Midbrain (tissue), 1 donor: ENCODE results near the gene KIF21A.
"Not testable (repeated sequence)": the region's sequence is repeated elsewhere in the genome, so short reads cannot be mapped to it uniquely, and the experiment has no call there.

Experiments used
- DNase-seq: peaks from one replicate; lab custom pipeline; 2025; lab: John Stamatoyannopoulos, UW

Gene KIF21A

DNA sequence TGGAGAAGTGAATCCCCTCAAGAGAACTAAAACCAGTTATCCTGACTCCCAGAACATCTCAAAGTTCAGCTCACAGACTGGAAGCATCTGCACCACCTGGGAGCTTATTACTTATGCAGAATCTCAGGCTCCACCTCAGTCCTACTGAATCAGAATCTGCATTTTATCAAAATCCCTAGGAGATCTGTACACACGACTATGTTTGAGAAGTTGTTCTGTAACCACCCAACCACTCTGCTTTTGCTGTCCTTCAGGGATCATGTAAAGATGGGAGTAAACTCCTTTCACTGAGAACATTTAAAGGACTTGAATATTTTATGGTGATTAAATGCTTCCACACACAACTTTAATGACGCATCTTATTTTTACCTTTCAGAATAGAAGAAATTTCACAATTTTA is 98.0 kb downstream of the KIF21A start:
- DNase-seq, result no peak

DNA sequence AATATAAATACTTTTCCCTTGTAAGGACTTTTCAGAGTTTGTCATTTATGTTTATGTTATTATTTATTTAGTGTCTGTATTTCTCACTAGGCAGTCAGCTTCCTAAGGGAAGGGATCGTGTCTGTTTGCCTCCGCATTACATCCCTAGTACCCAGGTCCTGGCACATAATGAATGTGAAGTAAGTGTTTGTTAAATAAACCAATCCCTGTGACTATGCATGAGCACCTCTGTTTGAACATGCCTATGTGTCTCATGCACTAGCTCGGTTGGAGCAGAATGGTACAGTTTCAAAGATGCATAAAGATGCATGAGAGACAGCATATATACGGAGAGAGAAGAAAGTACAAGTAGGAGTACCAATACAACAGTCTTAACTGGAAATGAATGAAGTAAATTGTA is 99.3 kb downstream of the KIF21A start:
- DNase-seq, result no peak

DNA sequence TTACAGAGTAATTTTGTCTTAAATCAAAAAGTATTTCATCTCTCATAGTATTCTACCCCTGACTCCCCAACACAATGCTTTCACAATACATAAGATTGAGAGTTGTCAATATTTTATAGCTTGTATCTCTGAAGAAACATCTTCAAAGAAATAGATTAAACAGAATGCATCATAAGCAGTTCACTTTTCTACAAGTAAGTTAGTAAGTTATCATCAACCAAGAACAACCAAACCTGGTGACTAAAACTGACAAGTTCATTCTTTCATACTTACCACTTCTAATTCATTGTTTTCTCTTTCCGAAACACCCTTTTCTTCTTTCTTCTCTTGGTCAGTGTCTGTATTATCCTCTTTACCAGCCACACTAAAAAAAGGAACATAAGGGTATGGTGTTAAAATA is 101.2 kb downstream of the KIF21A start:
- DNase-seq, result no peak

DNA sequence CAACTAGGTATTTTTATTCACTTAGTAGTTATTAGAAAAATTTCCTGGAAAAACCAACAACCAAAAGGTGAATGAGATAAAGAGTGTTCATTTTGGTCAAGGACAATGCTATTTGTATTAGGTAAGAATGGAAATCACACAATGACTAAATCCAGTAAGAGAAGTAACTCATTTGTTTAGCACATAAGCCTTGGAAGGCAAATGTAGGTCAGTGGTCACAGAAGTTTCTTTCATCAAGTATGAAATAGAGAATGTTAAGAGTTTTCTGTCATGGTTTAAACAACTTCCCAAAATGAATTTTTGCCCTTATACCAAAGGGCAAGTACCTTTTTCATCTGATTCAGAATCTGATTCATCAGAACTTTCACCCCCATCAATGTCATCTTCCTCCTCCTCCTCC is 101.7 kb downstream of the KIF21A start:
- DNase-seq, result no peak

DNA sequence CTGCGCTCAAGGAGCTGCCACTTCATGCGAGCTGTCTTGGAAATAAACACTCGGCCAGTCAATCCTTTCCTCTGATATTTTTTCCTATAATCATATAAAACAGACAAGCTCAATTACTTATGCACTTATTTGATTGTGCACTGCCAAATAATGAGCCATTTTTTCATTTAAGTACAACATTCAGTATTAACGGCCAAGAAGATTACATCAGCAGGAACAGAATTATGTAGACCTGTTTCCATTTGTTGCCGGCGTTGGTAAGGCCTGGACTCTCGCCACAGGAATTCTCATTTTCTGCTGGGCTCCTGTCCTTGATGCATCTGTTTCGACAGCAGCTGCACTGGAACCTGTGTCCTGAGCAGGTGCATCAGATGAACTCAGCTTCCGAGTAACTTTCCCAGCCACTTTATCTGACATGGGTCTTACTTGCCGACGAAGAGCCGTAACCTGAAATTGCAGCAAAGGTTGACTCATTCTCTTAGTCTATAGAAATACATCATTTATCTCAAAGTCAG is 110.2 kb downstream of the KIF21A start:
- no peak for DNase-seq

DNA sequence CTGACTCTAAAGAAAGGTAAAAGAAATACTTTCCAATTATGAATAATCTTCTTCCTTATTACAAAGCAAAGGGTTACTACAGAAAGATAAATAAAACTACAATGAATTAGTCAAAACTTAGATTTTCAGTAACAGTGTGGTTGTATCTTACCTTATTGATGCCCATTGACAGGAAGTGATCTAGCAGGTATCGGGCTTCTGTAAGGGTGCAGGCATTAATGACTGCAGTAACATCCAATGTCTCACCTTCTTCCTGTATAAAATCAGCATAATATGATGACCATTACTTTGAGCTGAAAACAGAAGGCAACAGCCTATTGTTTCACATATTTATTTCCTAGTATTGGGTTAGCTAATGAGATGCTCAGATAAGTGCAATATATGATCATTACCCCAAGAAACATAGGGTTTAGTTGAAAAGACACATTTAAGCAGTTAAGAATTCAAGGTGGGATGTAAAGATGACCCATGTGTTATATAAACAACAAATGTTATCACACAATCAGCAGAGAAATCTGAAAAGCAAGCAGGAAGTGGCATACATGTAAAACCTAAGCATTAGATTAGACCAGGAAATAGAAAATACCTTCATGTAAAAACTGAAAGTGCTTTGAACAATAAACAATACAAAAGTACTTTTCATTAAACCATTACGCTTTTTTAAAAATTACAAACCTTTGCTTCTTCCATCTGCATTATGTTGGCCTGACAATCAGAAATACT is 111.2 kb downstream of the KIF21A start:
- DNase-seq, result no peak

DNA sequence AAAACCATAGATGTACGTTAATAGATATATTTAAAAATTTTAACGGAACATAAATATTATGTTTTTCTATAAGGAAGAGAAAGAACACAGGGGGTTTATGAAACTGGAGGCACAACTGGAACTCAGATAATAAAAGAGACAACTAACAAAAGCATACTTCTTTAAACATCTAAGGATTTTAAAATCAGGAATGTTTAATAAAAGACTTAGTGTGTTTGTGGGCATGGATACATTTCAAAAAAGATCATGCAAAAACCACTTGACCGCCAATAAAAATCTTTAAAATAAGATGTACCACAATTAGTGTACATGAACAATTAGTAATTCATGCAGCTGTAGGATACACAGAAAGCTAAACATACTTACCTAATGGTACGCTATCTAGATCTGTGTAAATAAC is 113.0 kb downstream of the KIF21A start:
- no peak for DNase-seq

DNA sequence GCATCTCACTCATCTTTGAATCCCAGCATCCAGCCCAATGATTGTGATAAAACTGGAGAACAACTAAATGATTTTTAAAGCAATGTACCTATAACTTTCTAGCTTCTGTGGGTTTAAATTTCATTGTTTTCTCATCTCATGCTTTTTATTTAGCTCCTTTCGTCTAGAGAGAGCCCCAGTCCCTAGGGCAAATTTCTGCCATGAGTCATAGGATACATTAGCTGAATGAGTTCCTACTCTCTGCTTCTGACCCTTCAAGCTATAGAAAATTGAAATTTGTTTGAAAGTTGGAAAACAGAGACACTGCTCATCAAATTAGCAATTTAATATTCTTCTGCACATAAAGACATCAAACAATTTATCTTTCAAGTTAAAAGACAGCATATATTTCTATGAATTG is 113.9 kb downstream of the KIF21A start:
- no peak for DNase-seq

DNA sequence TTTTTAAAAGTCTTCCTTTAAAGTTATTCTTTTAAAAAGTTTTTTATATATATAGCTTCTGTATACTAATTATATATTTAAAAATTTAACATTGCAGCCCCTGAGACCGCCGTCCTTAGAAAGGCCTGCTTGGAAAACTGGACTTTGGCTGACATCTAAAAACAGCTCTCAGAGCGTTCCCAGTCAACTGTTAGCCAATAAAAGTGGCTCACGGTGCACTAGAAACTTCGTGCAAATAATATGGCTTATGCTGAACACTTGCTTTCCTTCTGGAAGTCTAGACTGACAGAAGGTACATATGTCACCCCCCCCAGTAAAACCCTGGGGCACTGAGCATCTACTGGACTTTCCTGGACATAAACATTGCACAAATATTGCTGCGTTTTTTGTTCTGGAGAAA is 115.0 kb downstream of the KIF21A start:
- DNase-seq, result no peak

DNA sequence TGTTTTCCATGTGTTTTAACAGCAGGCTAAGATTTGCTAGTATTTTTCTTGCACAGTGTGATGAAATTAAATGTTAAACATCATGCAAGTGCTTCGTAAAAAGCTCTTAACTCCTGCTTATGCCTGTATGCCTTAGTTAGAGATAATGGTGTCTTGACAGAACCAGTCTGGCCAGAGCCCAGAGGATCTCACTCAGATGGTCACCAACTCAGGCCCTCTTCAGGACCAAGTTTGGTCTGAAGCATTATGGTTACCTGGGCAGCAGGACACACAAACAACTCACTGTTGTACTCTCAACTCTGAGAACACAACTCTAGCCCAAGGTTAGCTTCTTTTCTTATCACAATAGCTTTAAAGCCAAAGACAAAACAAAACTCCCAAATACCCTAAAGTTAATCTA is 115.4 kb downstream of the KIF21A start:
- DNase-seq, result no peak

DNA sequence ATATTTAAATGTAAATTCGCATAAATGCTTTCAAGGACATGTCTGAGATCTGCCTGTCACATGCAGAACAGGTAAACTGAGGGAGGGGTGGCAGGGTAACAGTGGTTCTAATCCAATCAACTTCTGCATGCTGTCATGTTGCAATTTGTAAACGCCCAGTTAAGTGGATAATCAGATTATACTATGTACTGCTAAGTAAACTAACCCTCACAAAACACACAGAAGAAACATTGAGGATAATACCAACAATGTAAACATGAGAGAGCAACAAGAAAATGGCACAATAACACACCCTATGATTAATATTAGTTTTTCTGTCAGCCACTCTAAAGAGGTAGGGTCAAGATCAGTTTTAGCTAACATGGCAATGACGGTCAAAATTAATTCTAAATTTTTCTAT is 123.7 kb downstream of the KIF21A start:
- no peak for DNase-seq

DNA sequence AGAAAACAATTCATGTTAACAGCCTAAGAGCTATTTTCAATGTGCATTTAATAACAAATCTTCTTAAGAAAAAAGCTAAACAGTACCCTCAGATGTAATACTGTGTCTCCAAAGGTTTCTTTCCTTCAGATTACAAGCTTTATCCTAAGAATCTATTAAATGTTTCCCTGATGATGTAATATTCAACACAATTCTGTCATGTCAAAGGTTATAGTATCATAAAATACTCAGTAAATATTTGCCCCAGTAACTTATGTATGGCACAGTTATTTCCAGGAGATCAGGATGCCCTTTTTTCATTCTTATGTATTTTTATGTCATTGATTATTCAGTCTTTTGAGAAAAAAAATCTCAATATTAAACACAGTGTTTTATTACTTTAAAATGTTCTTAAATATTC is 128.4 kb downstream of the KIF21A start:
- DNase-seq, result no peak

DNA sequence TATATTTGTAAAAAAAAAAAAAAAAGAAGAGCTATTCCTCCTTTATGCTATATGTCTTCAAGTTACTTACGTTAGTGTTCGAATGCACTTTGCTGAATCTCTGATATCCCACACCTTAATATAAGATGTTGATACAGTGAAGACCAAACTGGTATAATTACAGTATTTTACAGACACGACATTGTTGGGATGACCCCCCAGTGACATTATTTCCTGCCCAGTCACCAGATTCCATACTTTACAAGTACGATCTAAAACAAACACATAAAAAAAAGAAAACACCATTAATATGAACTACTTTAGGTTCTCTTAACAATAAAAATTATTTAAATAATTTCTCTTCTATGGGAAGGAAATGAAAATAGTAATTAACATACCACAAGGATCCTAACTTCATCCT is 133.4 kb downstream of the KIF21A start:
- DNase-seq, result no peak

DNA sequence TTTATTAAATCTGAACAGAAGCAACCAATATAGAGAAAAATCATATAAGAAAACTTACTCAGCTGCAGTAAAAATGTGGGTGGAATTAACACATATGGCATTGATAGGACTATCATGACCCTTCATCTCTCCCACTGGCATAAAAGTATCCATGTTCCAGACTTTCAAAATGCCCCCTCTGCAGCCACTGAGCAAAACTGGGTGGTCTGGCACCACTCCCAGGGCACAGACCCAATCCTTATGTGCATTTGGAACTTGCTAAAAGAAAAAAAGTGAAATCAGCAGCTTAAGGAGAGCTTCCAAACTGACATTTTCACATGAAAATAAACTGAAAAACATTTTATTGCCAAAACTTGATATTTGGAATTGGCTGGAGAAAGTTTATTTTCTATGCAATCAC is 141.5 kb downstream of the KIF21A start:
- DNase-seq, result no peak

DNA sequence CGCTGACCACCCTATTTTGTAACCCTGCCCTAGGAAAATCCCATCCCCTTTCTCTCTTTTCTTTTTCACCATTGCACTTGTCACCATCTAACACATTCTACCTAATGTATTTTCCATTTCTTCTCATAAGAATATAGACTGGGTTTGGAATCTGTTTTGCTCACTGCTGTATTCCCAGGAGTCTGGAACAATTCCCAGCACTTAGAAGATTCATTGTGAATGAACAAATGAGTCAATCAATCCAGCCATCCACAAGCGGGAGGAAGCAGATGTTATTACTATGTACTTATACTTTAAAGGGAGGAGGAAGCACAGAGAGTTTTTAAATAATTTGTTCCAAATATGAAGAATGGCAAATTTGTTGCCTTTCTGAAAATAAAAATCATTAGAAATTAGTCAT is 142.1 kb downstream of the KIF21A start:
- DNase-seq, result no peak

DNA sequence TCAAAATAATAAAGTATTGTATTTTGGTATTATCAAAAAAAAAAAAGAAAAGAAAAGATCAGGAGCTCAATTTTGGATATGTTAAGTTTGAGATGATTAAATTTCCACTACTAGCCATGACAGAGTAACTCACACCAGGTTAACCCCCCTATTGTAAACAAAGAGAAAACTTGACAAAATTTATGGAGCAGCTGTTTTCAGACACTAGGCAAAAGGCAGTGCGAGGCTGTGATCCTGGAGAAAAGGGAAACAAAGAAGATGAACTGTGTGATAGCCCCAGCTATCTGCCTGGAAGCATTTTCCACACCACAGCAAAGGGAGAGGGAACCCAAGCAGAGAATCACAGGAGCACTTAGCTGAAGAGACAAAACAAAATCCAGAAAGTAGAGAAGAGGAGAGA is 145.0 kb downstream of the KIF21A start:
- no peak for DNase-seq

DNA sequence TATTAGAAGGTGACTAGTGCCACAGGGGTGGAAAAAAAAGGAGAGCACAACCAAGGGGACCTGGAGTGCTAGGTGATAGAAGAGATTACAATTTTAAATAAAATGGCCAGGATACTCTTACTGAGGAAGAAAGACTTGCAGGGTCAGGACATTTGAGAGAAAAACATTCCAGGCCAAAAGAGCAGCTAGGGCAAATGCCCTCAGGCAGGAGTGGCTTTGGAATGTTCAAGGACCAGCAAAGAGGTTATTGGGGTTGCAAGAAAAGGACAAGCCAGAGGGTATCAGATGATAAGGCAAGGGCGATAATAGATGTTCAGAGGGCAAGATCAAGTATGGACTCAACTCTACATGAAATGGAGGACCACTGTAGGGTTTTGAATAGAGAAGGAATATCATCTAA is 146.4 kb downstream of the KIF21A start:
- no peak for DNase-seq

DNA sequence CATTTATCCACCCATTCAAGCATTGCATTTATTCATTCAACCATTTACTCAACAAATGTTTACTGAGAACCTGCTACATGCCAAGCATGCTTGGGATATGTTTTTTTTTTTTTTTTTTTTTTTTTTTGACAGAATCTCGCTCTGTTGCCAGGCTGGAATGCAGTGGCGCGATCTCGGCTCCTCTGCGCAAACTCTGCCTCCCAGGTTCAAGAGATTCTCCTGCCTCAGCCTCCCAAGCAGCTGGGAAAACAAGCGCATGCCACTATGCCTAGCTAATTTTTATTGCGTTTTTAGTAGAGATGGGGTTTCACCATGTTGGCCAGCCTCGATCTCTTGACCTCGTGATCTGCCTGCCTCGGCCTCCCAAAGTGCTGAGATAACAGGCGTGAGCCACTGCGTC is 147.3 kb downstream of the KIF21A start:
- DNase-seq, result not testable (repeated sequence)

DNA sequence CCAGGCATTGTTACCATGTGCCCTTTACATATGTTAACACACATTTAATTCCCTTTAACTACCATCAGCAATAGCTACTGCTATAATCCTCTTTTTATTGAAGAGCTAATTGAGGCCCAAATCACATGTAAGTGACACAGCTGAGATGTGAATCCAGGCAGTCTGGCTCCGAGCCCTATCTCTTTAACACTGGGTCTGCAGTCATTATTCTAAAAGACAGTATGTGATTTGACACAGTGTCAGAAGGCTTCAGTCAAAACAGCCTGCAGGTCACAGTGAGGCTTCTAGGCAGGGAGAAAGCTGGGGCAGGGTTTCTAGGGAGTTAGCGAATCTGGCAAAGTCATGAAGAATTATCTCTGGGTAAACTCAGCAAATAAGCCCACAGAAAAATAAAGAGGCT is 148.2 kb downstream of the KIF21A start:
- no peak for DNase-seq

DNA sequence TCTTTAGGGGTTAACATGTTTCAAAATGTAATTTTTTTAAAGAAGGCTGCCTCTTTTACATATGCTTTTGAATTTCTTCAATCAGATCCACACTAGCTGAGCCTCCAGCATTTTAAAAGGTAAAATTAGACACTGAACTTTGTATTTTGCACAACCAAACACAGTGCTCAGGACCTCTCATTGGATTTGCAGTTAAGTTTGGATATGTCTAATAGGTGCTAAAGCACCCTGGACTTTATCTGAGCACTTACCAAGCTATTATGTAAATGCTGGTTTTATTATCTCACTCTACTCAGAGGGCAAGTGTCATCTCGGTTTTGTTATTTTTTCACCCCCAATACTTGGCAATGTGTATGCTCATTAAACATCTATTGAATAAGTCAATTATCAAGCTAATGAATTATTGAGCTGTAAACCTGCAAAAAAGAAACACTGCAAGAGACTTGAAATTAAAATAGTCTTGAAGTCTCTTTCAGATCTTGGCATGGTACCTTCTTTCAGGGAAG is 150.7 kb downstream of the KIF21A start:
- DNase-seq, result no peak

DNA sequence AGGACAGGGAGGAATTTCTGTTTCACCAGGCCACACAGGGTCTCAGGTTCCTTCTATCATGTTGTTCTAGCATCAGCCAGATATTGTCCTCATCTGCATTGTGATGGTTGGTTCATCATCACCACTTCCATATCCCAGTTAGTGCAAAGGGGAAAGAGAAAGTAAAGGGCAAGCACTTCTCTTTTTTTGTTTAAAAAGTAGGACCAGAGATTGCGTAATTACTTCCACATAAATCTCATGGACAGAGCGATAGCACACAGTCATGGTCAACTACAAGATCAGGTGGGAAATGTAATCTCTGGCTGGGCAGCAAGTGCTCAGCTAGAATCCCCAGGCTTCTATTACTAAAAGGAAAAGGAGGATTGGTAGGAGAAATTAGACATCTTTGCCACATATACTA is 155.1 kb downstream of the KIF21A start:
- no peak for DNase-seq

DNA sequence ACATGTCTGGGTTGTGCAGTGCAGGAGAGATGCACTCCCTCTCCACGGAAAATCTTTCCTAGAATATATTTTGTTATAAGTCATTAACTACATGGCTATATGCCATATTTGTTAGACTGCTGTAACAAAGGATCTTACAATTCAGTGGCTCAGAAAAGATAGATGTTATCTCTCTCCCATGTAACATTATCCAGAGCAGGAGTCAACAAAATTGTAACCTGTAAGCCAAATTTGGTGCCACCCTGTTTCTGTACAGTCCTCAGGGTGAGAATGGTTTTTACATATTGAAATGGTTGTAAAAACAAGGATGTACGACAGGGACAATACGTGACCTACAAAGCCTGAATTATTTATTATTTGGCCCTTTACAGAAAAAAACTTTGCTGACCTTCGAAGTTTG is 155.5 kb downstream of the KIF21A start:
- DNase-seq, result no peak

DNA sequence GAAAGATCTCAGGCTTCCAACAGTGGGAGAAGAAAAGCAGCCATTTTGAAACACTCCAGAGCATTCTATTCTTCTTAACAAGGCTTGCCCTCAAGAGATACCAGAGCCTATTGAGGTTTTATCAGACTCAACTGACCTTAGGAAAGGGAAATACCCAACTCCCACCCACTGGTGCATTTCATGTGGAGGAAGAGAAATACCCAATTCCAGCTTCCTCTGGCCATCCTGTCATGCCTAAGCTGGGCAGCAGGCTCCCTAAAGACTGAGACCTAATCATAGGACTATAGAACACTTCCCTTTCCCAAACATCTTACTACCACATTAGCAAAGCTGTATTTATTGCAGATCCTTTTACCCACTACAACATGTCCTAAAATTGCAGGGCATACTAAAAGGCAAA is 164.5 kb downstream of the KIF21A start:
- DNase-seq, result no peak

DNA sequence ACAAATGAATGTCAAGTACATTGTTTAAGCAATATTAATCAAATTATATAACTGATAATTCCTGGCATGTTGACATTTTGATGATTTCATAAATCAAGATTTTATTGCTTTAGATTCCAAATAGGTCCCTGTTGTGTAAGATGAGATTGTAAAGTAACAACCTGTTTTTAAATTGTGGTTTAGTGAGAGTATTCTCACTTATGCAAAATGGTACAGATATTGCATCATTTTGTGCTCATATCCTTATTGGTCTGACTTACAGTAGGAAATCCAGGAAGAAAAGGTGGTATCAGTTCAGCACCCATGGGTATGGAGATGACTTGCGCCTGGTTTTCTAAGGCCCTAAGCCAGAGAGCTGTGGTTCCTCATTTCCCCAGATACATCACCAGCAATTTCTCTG is 165.5 kb downstream of the KIF21A start:
- DNase-seq, result no peak
